GM23338 (cell line): ENCODE data around the gene KDM4C. TPM values are rescaled to one million over a fixed set of nuclear protein-coding genes. Genes with fewer than 3 reads are reported as not detected.

Source experiments
- ATAC-seq: fragments of 200-7000 bp; cut with Tn5 transposase; 3 replicates; pipeline ENCODE4 v1.9.1; 2020
- DNase-seq: peaks from one replicate; pipeline ENCODE4 v3.0.0-alpha.2; 2015; ENCODE audit warnings: low spot score
- H2AFZ ChIP-seq: fragments of 200-600 bp; sonication (generic); 2 replicates; pipeline ENCODE4 v1.8.0; 2016; ENCODE audit warnings: antibody characterized with exemption, mild to moderate bottlenecking, moderate library complexity
- H3F3A ChIP-seq: fragments of 200-600 bp; sonication (generic); replicated peaks from 2 replicates; pipeline ENCODE4 v1.8.0; 2017; ENCODE audit warnings: antibody characterized with exemption, mixed run types, low read depth
- H3K27ac ChIP-seq: fragments of 200-600 bp; sonication (generic); 2 replicates; pipeline ENCODE4 v1.6.1; 2016; ENCODE audit warnings: low read depth
- H3K27me3 ChIP-seq: fragments of 200-600 bp; sonication (generic); 2 replicates; pipeline ENCODE4 v1.8.0; 2016; ENCODE audit warnings: mild to moderate bottlenecking, mixed run types, moderate library complexity; ENCODE audit not compliant: insufficient read depth
- H3K36me3 ChIP-seq: fragments of 200-600 bp; sonication (generic); 2 replicates; pipeline ENCODE4 v1.8.0; 2016; ENCODE audit warnings: mild to moderate bottlenecking; ENCODE audit not compliant: insufficient read depth
- H3K4me1 ChIP-seq: fragments of 200-600 bp; sonication (generic); 2 replicates; pipeline ENCODE4 v1.8.0; 2016; ENCODE audit warnings: mild to moderate bottlenecking, moderate library complexity; ENCODE audit not compliant: insufficient read depth
- H3K4me2 ChIP-seq: fragments of 200-600 bp; sonication (generic); 2 replicates; pipeline ENCODE4 v1.7.1; 2017; ENCODE audit warnings: mixed run types
- H3K4me3 ChIP-seq: fragments of 200-600 bp; sonication (generic); 2 replicates; pipeline ENCODE4 v1.6.1; 2016; ENCODE audit warnings: mixed run types
- H3K79me2 ChIP-seq: fragments of 200-600 bp; sonication (generic); replicated peaks from 2 replicates; pipeline ENCODE4 v1.8.0; 2017; ENCODE audit warnings: mild to moderate bottlenecking; ENCODE audit not compliant: insufficient read depth
- H3K9me2 ChIP-seq: fragments of 200-600 bp; sonication (generic); 2 replicates; pipeline ENCODE4 v1.8.0; 2017; ENCODE audit not compliant: insufficient read depth
- H4K20me1 ChIP-seq: fragments of 200-600 bp; sonication (generic); replicated peaks from 2 replicates; pipeline ENCODE4 v1.8.0; 2017; ENCODE audit warnings: mild to moderate bottlenecking; ENCODE audit not compliant: insufficient read depth
- H3K27ac Mint-ChIP-seq: 2 replicates; pipeline ENCODE4 v1.8.0; 2020; ENCODE audit warnings: inconsistent platforms, mild to moderate bottlenecking, moderate library complexity, mixed read lengths
- H3K27me3 Mint-ChIP-seq: 3 replicates; pipeline ENCODE4 v1.8.0; 2022; ENCODE audit warnings: low read depth, mild to moderate bottlenecking, moderate library complexity, mixed read lengths, inconsistent platforms; ENCODE audit not compliant: insufficient read depth, poor library complexity
- H3K36me3 Mint-ChIP-seq: 3 replicates; pipeline ENCODE4 v1.8.0; 2021; ENCODE audit warnings: low read depth, mild to moderate bottlenecking, inconsistent platforms, moderate library complexity, mixed read lengths
- H3K4me1 Mint-ChIP-seq: 3 replicates; pipeline ENCODE4 v1.8.0; 2020; ENCODE audit warnings: mild to moderate bottlenecking, inconsistent platforms, mixed read lengths
- H3K4me3 Mint-ChIP-seq: 3 replicates; pipeline ENCODE4 v1.8.0; 2021; ENCODE audit warnings: moderate library complexity, mild to moderate bottlenecking, inconsistent platforms, mixed read lengths
- H3K9me3 Mint-ChIP-seq: 3 replicates; pipeline ENCODE4 v1.8.0; 2020; ENCODE audit warnings: moderate library complexity, mild to moderate bottlenecking, inconsistent platforms, mixed read lengths
- CREB1 ChIP-seq: fragments of 250-450 bp; sonication (Bioruptor Pico); IDR thresholded peaks from 2 replicates; pipeline ENCODE4 v1.5.0; 2020; ENCODE audit warnings: low read depth, mild to moderate bottlenecking, moderate library complexity
- CTCF ChIP-seq, 2 experiments: fragments of 200-600 bp in 1 of 2; sonication (generic) in 1 of 2; conservative IDR thresholded peaks; 2 replicates each; pipeline versions ENCODE4 v1.5.1 to v1.6.1; 2016 to 2017; ENCODE audit warnings: antibody characterized with exemption in 2 of 2, low read depth in 2 of 2, mild to moderate bottlenecking in 2 of 2, moderate library complexity in 1 of 2
- ETS1 ChIP-seq: IDR thresholded peaks from 2 replicates; pipeline ENCODE4 v1.6.1; 2016; ENCODE audit warnings: antibody characterized with exemption
- EZH2 ChIP-seq: fragments of 200-600 bp; sonication (generic); IDR thresholded peaks from one replicate; pipeline ENCODE4 v1.8.0; 2017; ENCODE audit warnings: antibody characterized with exemption, mild to moderate bottlenecking, low read depth; ENCODE audit not compliant: unreplicated experiment
- EZH2phosphoT487 ChIP-seq: fragments of 200-600 bp; sonication (generic); IDR thresholded peaks from one replicate; pipeline ENCODE4 v1.8.1; 2018; ENCODE audit warnings: antibody characterized with exemption; ENCODE audit not compliant: unreplicated experiment
- JUNB ChIP-seq: IDR thresholded peaks from one replicate; pipeline ENCODE4 v1.6.1; 2016; ENCODE audit warnings: antibody characterized with exemption; ENCODE audit not compliant: unreplicated experiment
- NANOG ChIP-seq: IDR thresholded peaks from 2 replicates; pipeline ENCODE4 v1.6.1; 2016; ENCODE audit warnings: antibody characterized with exemption, borderline replicate concordance
- POLR2AphosphoS5 ChIP-seq: IDR thresholded peaks from 2 replicates; pipeline ENCODE4 v1.6.1; 2016; ENCODE audit warnings: antibody characterized with exemption, low read depth
- REST ChIP-seq: IDR thresholded peaks from one replicate; pipeline ENCODE4 v1.6.1; 2018; ENCODE audit warnings: antibody characterized with exemption; ENCODE audit not compliant: unreplicated experiment
- STAT1 ChIP-seq: IDR thresholded peaks from one replicate; pipeline ENCODE4 v1.6.1; 2016; ENCODE audit warnings: antibody characterized with exemption; ENCODE audit not compliant: unreplicated experiment
- ZNF114 ChIP-seq: fragments of 250-450 bp; sonication (Bioruptor Pico); IDR thresholded peaks from 2 replicates; pipeline ENCODE4 v1.5.0; 2020; ENCODE audit warnings: mild to moderate bottlenecking, moderate library complexity
- ZNF331 ChIP-seq: fragments of 250-450 bp; sonication (Bioruptor Pico); IDR thresholded peaks from 2 replicates; pipeline ENCODE4 v1.5.0; 2020; ENCODE audit warnings: low read depth, mild to moderate bottlenecking, moderate library complexity
- ZNF462 ChIP-seq: fragments of 250-450 bp; sonication (Bioruptor Pico); IDR thresholded peaks from 2 replicates; pipeline ENCODE4 v1.5.0; 2020; ENCODE audit warnings: mild to moderate bottlenecking, moderate library complexity
- polyA plus RNA-seq: library from polyadenylated mRNA; unstranded; fragments of >200 nt; fragmentation: Nextera tagmentation; extraction: Ambion mirVana; gene quantifications from 2 replicates; pipeline ENCODE4 v1.2.1, GENCODE V29; 2016
- total RNA-seq: library from RNA; depleted of rRNA; stranded (reverse); fragments of >200 nt; shearing (Covaris generic); gene quantifications from 2 replicates; pipeline ENCODE4 v1.2.3, GENCODE V29; 2014

The KDM4C gene
- total and polyA plus RNA-seq, 2 experiments from 2014 or later, result 12.0 to 43.8 TPM

GRCh38 chr9:6915635-6916034 is 157.9 kb downstream of the KDM4C start:
- peak; percentile 27 for DNase-seq

More at GRCh38 chr9:6915635-6916034, 157.9 kb downstream of the KDM4C start:
- ATAC-seq, result peak; percentile 60
- Histone ChIP-seq H3K4me3 (no peak overlapping the region), H3F3A (no peaks in the 10 kb centered on the region), H3K79me2 (peaks cover 5% of the 10 kb centered on the region; the same call in 1 of the 2 replicates), H4K20me1 (no peaks in the 10 kb centered on the region), H3K27me3 (no peaks in the 10 kb centered on the region), H2AFZ (no peak overlapping the region), H3K4me1 (peaks cover 19% of the 10 kb centered on the region), H3K4me2 (no peak overlapping the region), H3K27ac (no peak overlapping the region), H3K9me2 (0 out of 2 replicates have a peak, but pooled peaks cover 3% of the 10 kb centered on the region), H3K36me3 (no peaks in the 10 kb centered on the region)
- H3K27ac Mint-ChIP-seq, result no peak overlapping the region
- peaks cover 18% of the 10 kb centered on the region; the same call in 2 of the 3 replicates for H3K4me1 Mint-ChIP-seq
- TF ChIP-seq POLR2AphosphoS5 (no peak), EZH2 (no peak), EZH2phosphoT487 (no peak), ZNF462 (CRISPR knock-in tag) (no peak), REST (no peak), ZNF331 (CRISPR knock-in tag) (no peak), STAT1 (no peak), ZNF114 (CRISPR knock-in tag) (no peak), CREB1 (CRISPR knock-in tag) (no peak), JUNB (no peak), CTCF (conservative IDR thresholded peaks at IDR 0.05; ENCODE audit: low read depth in 2 of 2) (no peak), NANOG (no peak), ETS1 (no peak)
- peaks cover 2% of the 10 kb centered on the region for H3K27me3 Mint-ChIP-seq
- H3K4me3 Mint-ChIP-seq, result no peak overlapping the region
- no peaks in the 10 kb centered on the region for H3K36me3 Mint-ChIP-seq
- no peaks in the 10 kb centered on the region for H3K9me3 Mint-ChIP-seq
